NCI-H1436 (cell line): ENCODE measurements around the gene LHX6.

Source experiments
- DNase-seq: peaks from one replicate; lab custom pipeline; 2025; lab: John Stamatoyannopoulos, UW

LHX6 gene

DNA sequence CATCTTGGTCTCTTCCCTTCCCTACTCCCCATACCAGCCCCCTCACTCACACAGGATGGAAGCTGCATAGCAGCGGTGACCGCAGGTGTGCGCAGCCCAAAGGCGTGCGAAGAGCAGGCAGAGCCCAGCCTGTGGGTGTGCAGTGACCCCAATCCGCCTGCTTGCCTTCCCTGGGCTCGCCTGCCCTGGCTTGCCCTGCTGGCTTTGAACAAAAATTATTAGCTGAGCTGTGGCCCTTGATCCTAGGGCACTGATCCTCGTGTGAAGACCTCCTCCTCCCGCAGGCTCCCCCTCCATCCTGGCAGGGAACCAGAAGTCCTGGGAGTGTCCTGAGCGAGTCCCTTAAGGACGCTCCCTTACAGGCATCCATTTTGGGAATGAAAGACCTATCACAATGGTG is 37.2 kb downstream of the LHX6 start:
- DNase-seq: no peak

GRCh38 chr9:122190597-122191381 is 38.0 kb downstream of the LHX6 start:
- no peak for DNase-seq

DNA sequence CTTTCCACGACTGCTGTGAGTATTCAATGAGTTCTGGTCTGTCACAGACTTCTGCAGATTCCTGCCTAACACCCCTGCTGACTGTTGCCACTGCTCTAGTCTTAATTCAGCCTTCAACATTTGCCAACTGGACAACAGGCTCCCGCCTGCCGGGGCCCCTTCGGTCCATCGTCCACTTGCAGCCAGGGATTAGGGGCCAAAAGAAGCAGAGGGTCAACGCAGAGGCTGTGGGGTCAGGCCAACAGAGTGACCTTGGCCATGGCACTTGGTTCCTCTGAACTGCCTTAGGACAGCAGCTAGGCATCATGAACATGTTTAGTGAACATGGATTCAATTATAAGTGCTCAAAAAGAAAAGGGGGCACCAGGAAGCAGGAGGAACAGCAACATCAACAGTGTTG is 40.4 kb downstream of the LHX6 start:
- DNase-seq: no peak

DNA sequence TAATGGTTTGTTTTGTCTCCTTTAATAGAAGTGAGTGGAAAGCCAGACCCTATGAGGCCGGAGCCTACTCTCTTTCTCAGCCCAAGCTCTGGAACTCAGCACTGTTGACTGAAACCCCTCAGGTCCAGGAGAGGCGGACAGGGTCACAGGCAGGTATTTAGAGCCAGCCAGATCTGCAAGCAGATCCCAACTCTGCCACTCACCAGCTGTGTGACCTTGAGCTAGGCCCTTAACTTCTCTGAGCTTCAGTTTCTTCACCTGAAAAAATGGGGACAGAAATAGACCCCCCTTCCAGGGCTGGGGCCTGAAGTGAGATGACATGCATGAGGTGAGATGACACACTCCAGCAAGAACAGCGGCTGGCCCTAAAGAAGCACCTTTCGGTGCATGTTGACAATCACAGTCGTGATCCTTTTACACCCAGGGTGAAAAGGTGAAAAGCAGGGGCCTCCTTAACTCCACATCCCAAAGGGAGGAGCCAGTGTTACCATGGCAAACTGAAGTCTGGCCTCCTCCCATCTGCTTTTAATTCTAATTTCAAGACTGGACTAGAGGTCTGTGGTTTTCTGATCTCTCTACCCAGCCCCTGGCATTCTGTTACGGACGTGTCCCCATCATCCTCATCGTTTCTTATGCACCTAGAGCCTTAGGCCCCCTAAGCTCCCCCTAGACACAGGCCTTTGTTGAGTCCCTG is 41.8 kb downstream of the LHX6 start:
- no peak for DNase-seq

DNA sequence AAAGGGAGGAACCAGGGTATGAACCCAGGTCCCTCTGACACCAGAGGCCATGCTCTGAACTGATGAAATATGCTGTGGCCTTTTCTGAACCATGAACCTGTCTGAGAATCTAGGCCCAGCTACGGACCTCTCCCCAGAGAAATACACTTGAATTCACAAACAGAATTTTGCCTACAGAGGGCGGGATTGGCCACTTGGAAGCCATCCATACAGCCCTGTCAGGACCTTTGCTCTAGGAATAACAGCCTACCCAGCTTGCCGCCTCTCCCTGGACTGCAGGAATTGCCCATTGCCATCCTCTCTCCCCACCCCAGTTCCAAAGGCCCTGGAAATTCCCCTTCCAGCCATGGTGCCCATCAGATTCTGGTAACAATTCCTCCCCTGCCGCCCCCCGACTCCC is 42.5 kb downstream of the LHX6 start:
- DNase-seq: peak; percentile 20

DNA sequence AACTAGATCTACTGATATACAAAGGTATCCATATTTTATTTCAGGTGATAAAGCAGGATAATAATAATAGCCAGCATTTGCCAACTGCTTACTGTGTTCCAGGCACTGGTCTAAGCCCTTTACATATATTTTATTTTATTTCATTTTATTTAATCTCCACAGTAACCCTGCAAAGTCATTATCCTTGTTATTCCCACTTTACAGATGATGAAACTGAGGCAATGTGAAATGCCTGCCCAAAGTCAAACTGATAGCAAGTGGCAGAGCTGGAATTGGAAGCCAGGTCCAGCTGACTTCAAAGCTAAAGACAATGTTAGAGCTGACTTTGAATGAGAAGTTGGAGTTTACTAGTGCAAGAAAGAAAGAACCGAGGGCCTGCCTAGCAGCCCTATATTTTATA is 44.2 kb downstream of the LHX6 start:
- DNase-seq: no peak

DNA sequence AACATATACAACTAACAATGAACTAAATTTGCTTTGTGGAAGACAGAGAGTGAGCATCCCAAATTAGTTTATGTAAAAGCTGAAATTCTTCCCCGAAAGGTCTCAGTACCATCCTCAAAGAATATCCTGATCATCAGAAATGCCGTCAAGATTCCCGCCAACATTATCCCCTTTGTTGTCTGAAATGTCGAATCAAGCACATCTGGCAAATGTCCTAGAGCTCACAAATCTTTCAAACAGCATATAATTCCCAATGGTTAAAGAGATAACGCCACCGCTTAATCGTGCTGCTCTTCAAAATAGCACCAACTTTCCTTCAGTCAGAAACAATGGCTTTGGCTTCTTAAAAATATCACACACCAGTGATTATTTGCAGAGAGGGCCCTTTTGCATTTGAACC is 45.3 kb downstream of the LHX6 start:
- no peak for DNase-seq

- DNase-seq: peak; percentile 75
Measured at GRCh38 chr9:122180633-122181032, 48.1 kb downstream of the LHX6 start.

GRCh38 chr9:122179690-122180074 is 49.1 kb downstream of the LHX6 start:
- no peak for DNase-seq

DNA sequence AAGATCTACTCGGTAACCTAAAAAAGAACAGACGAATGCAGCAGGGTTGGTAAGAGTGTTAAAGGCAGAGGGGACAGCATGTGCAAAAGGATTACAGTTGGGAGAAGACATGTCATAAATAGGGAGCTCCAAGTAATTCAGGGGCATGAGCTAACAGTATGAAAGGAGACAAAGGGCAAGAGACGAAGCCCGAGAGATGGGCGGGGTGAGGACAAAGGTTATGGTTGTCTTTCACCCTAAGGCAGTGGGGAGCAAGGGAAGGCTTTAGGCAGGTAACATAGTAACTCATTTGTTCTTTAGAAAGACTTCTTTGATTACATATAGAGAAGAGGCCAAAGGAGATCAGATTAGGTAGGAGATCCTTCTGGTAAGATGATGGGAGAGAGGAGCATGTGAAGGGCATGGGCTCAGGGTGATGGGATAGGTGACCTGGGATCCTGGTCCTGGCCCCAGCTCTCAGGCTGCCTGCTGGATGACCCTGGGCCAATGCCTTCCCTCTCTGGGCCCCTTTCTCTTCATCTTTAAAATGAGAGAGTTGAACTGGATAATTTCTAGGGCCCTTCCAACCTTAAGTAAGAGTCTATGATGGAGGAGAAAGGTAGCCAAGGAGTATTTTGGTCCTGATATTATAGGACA is 49.6 kb downstream of the LHX6 start:
- DNase-seq: no peak

- DNase-seq: no peak
Measured at GRCh38 chr9:122176916-122177315, 51.8 kb downstream of the LHX6 start.

DNA sequence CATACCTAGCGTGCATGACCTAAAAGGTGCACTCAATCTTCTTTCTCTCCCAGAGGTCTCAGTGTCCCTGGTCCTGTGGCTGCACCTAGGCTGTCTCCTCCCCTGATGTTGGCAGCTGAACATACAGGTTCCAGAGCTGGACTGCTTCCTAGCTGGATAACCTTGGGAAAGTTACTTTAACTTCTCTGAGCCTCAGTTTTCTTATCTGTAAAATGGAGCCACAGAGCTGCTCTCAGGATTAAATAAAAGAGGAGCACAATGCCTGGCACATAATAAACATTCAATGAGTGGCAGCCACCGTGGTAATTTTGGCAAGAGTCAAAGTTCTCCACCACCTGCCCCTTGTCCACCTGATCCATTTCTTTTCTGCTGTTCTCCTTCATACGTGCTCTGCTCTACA is 55.1 kb downstream of the LHX6 start:
- no peak for DNase-seq

DNA sequence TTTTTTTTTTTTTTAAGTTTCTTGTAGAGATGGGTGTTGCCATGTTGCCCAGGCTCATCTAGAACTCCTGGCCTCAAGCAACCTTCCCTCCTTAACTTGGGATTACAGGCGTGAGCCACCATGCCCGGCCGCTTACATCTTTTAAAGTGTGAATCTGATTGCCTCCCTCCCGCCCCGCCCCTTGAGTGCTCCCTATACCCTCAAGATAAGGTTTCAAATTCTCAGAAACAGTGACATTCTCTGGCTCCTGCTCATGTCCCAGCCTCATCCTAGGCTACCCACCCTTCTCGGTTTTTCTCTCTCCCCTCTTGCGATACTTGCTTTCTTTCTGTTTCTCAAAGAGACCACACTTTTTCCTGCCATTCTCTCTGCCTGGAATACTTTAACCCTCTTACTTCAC is 56.6 kb downstream of the LHX6 start:
- DNase-seq: no peak

DNA sequence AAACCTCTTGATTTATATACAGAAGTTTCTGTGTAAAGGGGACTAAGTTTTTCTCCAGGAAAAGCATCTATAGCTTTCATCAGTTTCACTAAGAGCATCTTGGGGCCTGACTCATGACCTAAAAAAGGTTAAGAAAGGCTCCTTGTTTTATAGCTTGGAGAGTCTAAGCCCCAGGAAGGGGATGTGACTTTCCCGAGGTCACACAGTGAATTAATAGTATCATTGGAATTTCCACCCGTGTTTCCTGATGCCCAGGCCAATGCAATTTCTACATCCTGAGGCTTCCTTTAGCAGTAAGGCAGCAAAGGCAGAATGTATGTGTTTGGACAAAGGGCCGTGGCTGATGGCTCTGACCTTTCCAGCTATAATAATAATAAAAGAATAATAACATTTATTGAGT is 60.4 kb downstream of the LHX6 start:
- DNase-seq: no peak

DNA sequence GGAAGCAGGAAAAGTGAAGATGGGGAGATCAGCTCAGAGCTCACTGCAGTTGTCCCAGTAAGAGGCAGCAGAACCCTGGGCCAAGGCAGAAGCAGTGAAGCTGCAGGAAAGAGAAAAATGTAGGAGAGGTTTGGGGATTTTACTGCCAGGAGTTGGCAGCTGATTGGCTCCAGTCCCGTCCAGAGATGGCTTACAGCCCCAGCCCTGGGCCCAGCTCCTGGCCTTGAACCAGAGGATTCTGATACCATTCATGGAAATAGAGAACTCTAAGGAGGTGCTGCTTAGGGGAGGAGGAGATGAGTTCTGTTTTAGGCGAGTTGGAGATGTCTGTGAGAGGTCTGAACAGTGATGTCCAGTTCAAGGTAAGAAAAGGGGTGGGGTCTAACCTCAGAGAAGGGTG is 64.5 kb downstream of the LHX6 start:
- no peak for DNase-seq

GRCh38 chr9:122162415-122162814 is 66.3 kb downstream of the LHX6 start:
- no peak for DNase-seq

GRCh38 chr9:122159925-122160246 is 68.9 kb downstream of the LHX6 start:
- no peak for DNase-seq

- DNase-seq: peak; percentile 96
Measured at GRCh38 chr9:122159026-122159924, 69.5 kb downstream of the LHX6 start, which contains the start of the genes MORN5 and NDUFA8. TSS of gene MORN5 (plus strand) at chr9:122159908. CDS start at chr9:122159973, 65 bp downstream. TSS of gene NDUFA8 (minus strand) at chr9:122159779. CDS start at chr9:122159677, 102 bp downstream.

DNA sequence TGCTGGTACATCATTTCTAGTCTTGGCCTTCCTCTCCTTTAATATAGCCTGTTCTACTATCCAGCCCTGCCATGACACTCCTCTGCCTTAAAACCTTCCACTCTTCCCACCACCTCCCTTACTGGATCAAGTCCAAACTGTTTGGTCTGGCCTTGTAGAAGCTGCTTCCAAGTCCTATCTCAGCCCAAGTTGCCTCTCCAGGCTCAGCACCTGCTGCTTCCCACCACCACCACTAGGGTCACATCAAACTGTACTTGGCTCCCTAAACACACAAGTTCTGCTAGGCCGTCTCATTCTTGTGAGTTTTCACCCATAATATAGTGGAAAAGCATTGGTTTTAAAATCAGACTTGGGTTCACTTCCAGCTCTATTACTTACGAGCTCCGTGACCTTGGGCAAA is 70.6 kb downstream of the LHX6 start:
- DNase-seq: peak; percentile 16

DNA sequence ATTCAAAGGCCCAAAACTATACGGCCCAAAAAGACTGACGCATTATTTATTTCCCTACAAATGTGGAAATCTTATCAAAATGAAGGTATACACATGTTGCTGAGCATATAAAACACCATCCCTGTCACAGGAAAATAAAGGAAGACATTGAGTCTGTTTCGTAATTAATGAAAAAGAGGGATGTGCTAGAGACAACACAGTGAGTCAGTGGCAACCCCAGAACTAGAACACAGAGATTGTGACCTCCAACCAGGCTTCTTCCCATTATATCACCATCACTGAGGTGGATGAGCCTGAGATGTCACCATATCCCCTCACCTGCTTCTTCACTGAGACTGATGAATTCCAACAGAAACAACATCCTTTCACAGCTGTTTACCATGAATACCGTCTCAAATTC is 73.0 kb downstream of the LHX6 start:
- DNase-seq: no peak
